ENCODE measurements around the gene NFKBIE. TPM values are rescaled to one million over a fixed set of nuclear protein-coding genes. Genes with fewer than 3 reads are reported as not detected.

Gene NFKBIE
- total RNA-seq, 1 experiment from 2014 or later = 6.0 TPM

GRCh38 chr6:44297063-44298038 is 32.0 kb upstream of the NFKBIE start:
- no peak for TF ChIP-seq CTCF (IDR thresholded peaks at IDR 0.05; ENCODE audit: unreplicated experiment)
- Mint-ChIP-seq H3K4me1 (ENCODE audit: insufficient read depth, unreplicated experiment) (peaks cover 4% of the 10 kb centered on the region), H3K36me3 (ENCODE audit: insufficient read depth, unreplicated experiment) (peaks cover 29% of the 10 kb centered on the region), H3K9me3 (ENCODE audit: unreplicated experiment) (no peaks in the 10 kb centered on the region), H3K4me3 (ENCODE audit: unreplicated experiment) (peak overlapping the region; percentile 43), H3K27me3 (ENCODE audit: insufficient read depth, unreplicated experiment) (peaks cover 28% of the 10 kb centered on the region), H3K27ac (ENCODE audit: low read depth, unreplicated experiment) (no peak overlapping the region)
- DNase-seq (ENCODE audit: unreplicated experiment) = no peak
- BruUV-seq (replicated peaks) = no TSS peak
- intact Hi-C loops (cut with micrococcal nuclease) = no loop called here
- POLR2A ChIA-PET = interaction anchor here (2.0 kb wide), 2 partner anchors 12 to 16 kb away, joined by 6 to 7 read pairs; partner anchors contain the start of gene AARS2
- CTCF ChIA-PET = interaction anchor here (0.6 to 1.5 kb wide), 3 partner anchors 14 to 87 kb away, joined by 3 to 5 read pairs (median 4); no protein-coding TSS in a partner anchor

- peaks cover 50% of the 10 kb centered on the region for H3K27me3 Mint-ChIP-seq (ENCODE audit: insufficient read depth, unreplicated experiment)
- POLR2A ChIA-PET = interaction anchor here (0.6 to 2.0 kb wide), 6 partner anchors 11 to 509 kb away, joined by 3 to 6 read pairs (median 4); partner anchors contain the start of gene AARS2
- BruUV-seq (replicated peaks) = no TSS peak
- no peak for DNase-seq (ENCODE audit: unreplicated experiment)
- peaks cover 4% of the 10 kb centered on the region for H3K4me1 Mint-ChIP-seq (ENCODE audit: insufficient read depth, unreplicated experiment)
- no peaks in the 10 kb centered on the region for H3K9me3 Mint-ChIP-seq (ENCODE audit: unreplicated experiment)
- CTCF ChIA-PET = interaction anchor here (0.7 to 1.5 kb wide), 5 partner anchors 9 to 41 kb away, joined by 3 to 5 read pairs (median 3); no protein-coding TSS in a partner anchor
- H3K36me3 Mint-ChIP-seq (ENCODE audit: insufficient read depth, unreplicated experiment) = peaks cover 23% of the 10 kb centered on the region
- TF ChIP-seq CTCF (IDR thresholded peaks at IDR 0.05; ENCODE audit: unreplicated experiment) = no peak
- intact Hi-C loops (cut with micrococcal nuclease) = no loop called here
- H3K4me3 Mint-ChIP-seq (ENCODE audit: unreplicated experiment) = no peak overlapping the region
- no peak overlapping the region for H3K27ac Mint-ChIP-seq (ENCODE audit: low read depth, unreplicated experiment)
Observed at GRCh38 chr6:44294832-44295791, 29.8 kb upstream of the NFKBIE start.

GRCh38 chr6:44292661-44293365 is 27.5 kb upstream of the NFKBIE start:
- ChIA-PET POLR2A (interaction anchor here (0.7 kb wide), 1 partner anchor 17 kb away, joined by 3 read pairs; no protein-coding TSS in a partner anchor), CTCF (interaction anchor here (0.6 to 1.3 kb wide), 4 partner anchors 18 to 45 kb away, joined by 3 to 5 read pairs (median 3); partner anchors contain the start of gene AARS2)
- no peak for DNase-seq (ENCODE audit: unreplicated experiment)
- no peaks in the 10 kb centered on the region for H3K9me3 Mint-ChIP-seq (ENCODE audit: unreplicated experiment)
- peaks cover 1% of the 10 kb centered on the region for H3K4me1 Mint-ChIP-seq (ENCODE audit: insufficient read depth, unreplicated experiment)
- TF ChIP-seq CTCF (IDR thresholded peaks at IDR 0.05; ENCODE audit: unreplicated experiment) = no peak
- H3K27me3 Mint-ChIP-seq (ENCODE audit: insufficient read depth, unreplicated experiment) = peaks cover 67% of the 10 kb centered on the region
- H3K4me3 Mint-ChIP-seq (ENCODE audit: unreplicated experiment) = no peak overlapping the region
- intact Hi-C loops (cut with micrococcal nuclease) = no loop called here
- no TSS peak for BruUV-seq (replicated peaks)
- no peak overlapping the region for H3K27ac Mint-ChIP-seq (ENCODE audit: low read depth, unreplicated experiment)
- peaks cover 15% of the 10 kb centered on the region for H3K36me3 Mint-ChIP-seq (ENCODE audit: insufficient read depth, unreplicated experiment)
